ENCODE results near the gene FOSB.
A peak's percentile ranks its signal among the peaks of the same experiment; 100 is the strongest.

The FOSB gene

GRCh38 chr19:45467456-45468158 is at the start of gene FOSB:
Gene FOSB, plus strand, starts transcription at chr19:45467996. Its CDS starts 591 bp downstream, at chr19:45468587.
- H3K4me3 ChIP-seq (ENCODE audit: low read length), result peak within 1 kb of the TSS; percentile 99
- TF ChIP-seq, protein P1, sequence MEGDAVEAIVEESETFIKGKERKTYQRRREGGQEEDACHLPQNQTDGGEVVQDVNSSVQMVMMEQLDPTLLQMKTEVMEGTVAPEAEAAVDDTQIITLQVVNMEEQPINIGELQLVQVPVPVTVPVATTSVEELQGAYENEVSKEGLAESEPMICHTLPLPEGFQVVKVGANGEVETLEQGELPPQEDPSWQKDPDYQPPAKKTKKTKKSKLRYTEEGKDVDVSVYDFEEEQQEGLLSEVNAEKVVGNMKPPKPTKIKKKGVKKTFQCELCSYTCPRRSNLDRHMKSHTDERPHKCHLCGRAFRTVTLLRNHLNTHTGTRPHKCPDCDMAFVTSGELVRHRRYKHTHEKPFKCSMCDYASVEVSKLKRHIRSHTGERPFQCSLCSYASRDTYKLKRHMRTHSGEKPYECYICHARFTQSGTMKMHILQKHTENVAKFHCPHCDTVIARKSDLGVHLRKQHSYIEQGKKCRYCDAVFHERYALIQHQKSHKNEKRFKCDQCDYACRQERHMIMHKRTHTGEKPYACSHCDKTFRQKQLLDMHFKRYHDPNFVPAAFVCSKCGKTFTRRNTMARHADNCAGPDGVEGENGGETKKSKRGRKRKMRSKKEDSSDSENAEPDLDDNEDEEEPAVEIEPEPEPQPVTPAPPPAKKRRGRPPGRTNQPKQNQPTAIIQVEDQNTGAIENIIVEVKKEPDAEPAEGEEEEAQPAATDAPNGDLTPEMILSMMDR (conservative IDR thresholded peaks at IDR 0.05; ENCODE audit: low read length), result 0 out of 2 replicates have a peak, but pooled peaks have one; percentile 7
- DNase-seq (ENCODE audit: low read depth), result peak; percentile 93

GRCh38 chr19:45418802-45419201 is 49.0 kb upstream of the FOSB start:
- no peak for DNase-seq (ENCODE audit: low read depth)
- TF ChIP-seq, protein P1 (conservative IDR thresholded peaks at IDR 0.05; ENCODE audit: low read length), result no peak
- H3K4me3 ChIP-seq (ENCODE audit: low read length), result no peak overlapping the region

- DNase-seq (ENCODE audit: low read depth), result no peak
- H3K4me3 ChIP-seq (ENCODE audit: low read length), result no peak overlapping the region
- TF ChIP-seq, protein P1 (conservative IDR thresholded peaks at IDR 0.05; ENCODE audit: low read length), result no peak
Measured at GRCh38 chr19:45419396-45419795, 48.4 kb upstream of the FOSB start.

GRCh38 chr19:45419895-45420294 is 47.9 kb upstream of the FOSB start:
- no peak for DNase-seq (ENCODE audit: low read depth)
- TF ChIP-seq, protein P1 (conservative IDR thresholded peaks at IDR 0.05; ENCODE audit: low read length), result no peak
- no peak overlapping the region for H3K4me3 ChIP-seq (ENCODE audit: low read length)

GRCh38 chr19:45420356-45420755 is 47.4 kb upstream of the FOSB start:
- TF ChIP-seq, protein P1 (conservative IDR thresholded peaks at IDR 0.05; ENCODE audit: low read length), result no peak
- H3K4me3 ChIP-seq (ENCODE audit: low read length), result no peak overlapping the region
- no peak for DNase-seq (ENCODE audit: low read depth)

- DNase-seq (ENCODE audit: low read depth), result no peak
- TF ChIP-seq, protein P1 (conservative IDR thresholded peaks at IDR 0.05; ENCODE audit: low read length), result no peak
- H3K4me3 ChIP-seq (ENCODE audit: low read length), result no peak overlapping the region
Measured at GRCh38 chr19:45420871-45421270, 46.9 kb upstream of the FOSB start.

GRCh38 chr19:45421947-45422498 is 45.8 kb upstream of the FOSB start:
- H3K4me3 ChIP-seq (ENCODE audit: low read length), result no peak overlapping the region
- no peak for DNase-seq (ENCODE audit: low read depth)
- TF ChIP-seq, protein P1 (conservative IDR thresholded peaks at IDR 0.05; ENCODE audit: low read length), result no peak

Measured in AG10803 (cell line).